ENCODE measurements around the gene WDR33.
"Not testable (repeated sequence)": the region's sequence is repeated elsewhere in the genome, so short reads cannot be mapped to it uniquely, and the experiment has no call there.

WDR33 gene

DNA sequence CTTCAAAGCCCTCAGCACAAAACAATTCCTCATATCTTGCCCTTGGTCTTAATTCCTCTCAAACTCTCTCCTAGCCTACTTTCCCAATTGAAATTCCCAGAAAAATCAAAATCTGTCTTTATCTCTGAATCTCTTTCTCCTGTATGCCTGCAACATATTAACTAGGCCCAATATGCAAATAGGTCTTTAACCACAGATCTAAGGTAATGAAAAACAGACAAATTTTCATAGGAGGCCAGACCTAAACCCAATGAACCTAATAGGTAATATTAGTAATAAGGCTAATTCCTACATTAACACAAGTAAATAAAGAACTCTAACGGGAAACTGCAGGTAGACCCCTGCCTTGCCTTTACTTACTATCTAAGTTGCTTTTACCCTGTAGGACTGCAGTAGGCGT is 41.4 kb downstream of the WDR33 start:
- no peak for DNase-seq (ENCODE audit: low read depth in 1 of 2, low spot score in 1 of 2)

DNA sequence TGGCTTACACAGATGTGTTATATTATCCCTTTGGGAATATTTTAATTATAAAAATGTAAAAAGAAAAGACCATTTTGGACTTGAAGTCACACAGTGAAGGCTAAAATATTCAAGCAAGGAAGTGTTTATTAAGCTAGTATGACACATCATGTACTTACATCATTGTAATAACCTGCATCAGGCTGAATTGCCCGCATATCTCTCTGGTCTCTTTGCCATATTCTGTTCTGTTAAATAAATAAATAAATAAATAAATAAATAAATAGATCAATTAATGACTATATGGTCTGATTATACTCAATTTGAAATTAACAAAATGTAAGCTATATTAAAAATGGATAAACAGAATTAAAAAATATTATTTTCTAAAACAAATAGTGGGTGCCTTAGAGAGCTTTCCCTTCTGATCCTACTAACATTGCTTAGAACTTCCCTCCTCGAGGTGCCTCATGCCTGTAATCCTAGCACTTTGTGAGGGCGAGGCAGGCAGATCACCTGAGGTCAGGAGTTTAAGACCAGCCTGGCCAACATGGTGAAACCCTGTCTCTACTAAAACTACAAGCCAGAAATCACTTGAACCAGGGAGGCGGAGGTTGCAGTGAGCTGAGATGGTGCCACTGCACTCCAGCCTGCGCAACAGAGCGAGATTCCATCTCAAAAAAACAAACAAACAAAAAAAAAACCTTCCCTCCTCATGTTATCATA is 42.0 kb downstream of the WDR33 start:
- no peak for DNase-seq (ENCODE audit: low read depth in 1 of 2, low spot score in 1 of 2)

DNA sequence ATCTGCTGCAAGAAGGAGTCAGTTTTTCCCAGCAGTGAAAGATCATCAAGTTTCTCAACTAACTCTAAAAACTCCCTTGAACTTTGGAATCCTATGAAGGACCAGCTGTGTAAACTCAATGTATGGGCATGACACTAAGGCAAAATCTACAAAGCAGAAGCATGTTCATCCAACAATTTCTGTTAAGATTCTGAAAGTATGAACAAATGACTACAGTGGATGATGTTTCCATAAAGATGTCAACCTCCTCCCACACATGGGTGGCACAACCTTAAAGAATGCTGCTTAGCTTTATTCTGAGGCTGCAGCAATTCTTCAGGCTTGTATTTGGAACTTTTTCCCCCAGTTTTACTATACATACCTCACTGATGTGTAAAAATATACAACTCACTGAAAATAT is 47.2 kb downstream of the WDR33 start:
- no peak for DNase-seq (ENCODE audit: low read depth in 1 of 2, low spot score in 1 of 2)

DNA sequence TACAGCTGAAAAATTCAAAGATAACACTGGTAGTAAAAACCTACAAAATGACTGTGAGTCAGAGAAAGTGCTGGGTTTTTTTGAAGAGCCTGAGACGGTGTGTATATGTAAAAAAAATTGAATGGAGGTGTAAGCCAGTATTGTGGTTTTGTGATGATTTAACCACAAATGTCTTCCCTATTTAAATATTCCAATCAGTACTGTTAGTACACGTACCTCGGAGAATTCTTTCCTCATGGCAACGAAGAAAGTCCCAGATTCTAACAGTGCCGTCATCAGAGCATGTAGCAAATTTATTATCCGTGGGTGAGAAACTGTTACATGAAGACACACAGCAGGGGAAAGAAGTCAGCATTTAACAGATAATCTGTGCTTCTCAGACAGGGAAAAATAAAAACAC is 48.1 kb downstream of the WDR33 start:
- DNase-seq (ENCODE audit: low read depth in 1 of 2, low spot score in 1 of 2): no peak

- DNase-seq (ENCODE audit: low read depth in 1 of 2, low spot score in 1 of 2): no peak
These were observed 48.5 kb downstream of the WDR33 start for GRCh38 chr2:127762441-127762840.

GRCh38 chr2:127759931-127760330 is 51.0 kb downstream of the WDR33 start:
- DNase-seq (ENCODE audit: low read depth in 1 of 2, low spot score in 1 of 2): no peak

DNA sequence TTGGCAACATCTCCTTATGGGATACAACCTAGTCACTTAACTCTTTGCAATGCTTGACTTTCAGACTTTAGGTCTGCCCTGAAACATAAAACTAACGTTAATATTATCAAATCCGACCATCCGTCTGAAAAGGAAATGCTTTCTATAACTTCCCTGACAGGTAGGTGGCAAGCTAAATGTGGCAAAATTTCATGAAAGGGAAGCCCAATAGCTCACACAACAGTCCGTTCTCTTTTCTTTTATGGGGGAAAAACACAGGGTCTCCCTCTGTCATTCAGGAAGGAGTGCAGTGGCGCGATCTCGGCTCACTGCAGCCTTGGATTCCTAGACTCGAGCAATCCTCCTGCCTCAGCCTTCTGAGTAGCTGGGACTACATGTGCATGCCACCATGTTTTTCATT is 56.8 kb downstream of the WDR33 start:
- DNase-seq (ENCODE audit: low read depth in 1 of 2, low spot score in 1 of 2): no peak

GRCh38 chr2:127753374-127753773 is 57.6 kb downstream of the WDR33 start:
- DNase-seq (ENCODE audit: low read depth in 1 of 2, low spot score in 1 of 2): no peak

DNA sequence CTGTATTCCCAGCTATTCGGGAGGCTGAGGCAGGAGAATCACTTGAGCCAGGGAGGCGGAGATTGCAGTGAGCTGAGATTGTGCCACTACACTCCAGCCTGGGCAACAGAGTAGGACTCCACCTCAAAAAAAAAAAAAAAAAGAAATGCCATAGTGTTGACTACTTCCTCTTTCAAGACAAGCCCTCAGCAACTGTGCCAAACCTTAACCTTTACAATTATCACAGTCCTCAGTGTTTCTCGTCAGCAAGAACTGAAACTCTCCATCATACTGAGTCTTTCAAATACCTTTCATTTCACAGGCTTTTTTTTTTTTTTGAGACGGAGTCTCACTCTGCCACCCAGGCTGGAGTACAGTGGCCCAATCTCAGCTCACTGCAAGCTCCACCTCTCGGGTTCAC is 61.4 kb downstream of the WDR33 start:
- DNase-seq (ENCODE audit: low read depth in 1 of 2, low spot score in 1 of 2): not testable (repeated sequence)

GRCh38 chr2:127747621-127748020 is 63.4 kb downstream of the WDR33 start:
- no peak for DNase-seq (ENCODE audit: low read depth in 1 of 2, low spot score in 1 of 2)

DNA sequence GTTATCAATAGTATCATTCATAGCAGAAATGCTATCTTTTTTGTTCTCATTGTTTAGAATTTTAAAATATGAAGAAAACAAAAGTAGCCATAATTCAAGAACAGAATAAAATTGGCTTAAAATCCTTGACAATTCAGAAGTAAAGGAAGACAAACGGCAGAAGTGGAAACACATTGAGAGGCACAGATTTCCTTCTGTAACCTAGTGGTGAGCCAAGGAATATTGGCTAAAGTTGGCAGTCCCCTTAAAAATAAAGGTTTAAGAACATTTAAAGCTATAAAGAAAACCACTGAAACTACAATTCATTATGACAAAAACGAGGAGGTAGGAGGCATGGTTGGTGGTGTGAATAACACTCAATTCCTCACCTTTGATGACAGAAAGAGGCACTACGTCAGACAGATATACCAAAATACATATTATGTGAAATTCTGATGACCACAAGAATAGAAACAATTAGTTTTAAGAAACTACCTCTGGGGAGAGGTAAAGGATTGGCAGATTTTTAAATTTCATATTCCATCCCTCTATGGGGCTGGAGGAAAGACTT is 67.4 kb downstream of the WDR33 start:
- DNase-seq (ENCODE audit: low read depth in 1 of 2, low spot score in 1 of 2): no peak

- no peak for DNase-seq (ENCODE audit: low read depth in 1 of 2, low spot score in 1 of 2)
These were observed 70.2 kb downstream of the WDR33 start for GRCh38 chr2:127740665-127741288.

GRCh38 chr2:127739800-127740199 is 71.2 kb downstream of the WDR33 start:
- DNase-seq (ENCODE audit: low read depth in 1 of 2, low spot score in 1 of 2): no peak

GRCh38 chr2:127737892-127738291 is 73.1 kb downstream of the WDR33 start:
- DNase-seq (ENCODE audit: low read depth in 1 of 2, low spot score in 1 of 2): no peak

GRCh38 chr2:127735537-127736399 is 75.2 kb downstream of the WDR33 start:
- DNase-seq (ENCODE audit: low read depth in 1 of 2, low spot score in 1 of 2): no peak

DNA sequence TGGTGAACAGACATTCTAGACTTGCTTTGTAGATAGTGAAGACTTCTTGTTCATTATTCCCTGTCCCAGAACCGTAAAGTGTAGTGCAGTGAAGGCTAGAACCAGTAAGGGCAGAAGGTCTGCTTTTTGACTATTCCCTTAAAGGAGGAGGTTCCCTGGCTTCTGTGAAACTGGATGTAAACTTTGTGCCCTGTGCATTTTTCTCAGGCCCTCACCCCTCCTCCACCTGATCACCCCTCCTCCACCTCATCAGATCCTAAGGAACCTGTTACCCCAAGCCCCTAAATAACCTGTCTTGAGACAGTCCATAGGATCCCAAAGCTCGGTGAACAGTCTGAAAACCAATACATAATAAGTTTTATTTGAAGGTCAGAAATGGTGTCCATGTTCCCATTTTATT is 75.9 kb downstream of the WDR33 start:
- no peak for DNase-seq (ENCODE audit: low read depth in 1 of 2, low spot score in 1 of 2)

- DNase-seq (ENCODE audit: low read depth in 1 of 2, low spot score in 1 of 2): no peak
These were observed 77.0 kb downstream of the WDR33 start for GRCh38 chr2:127733816-127734537.

GRCh38 chr2:127733113-127733815 is 77.7 kb downstream of the WDR33 start:
- DNase-seq (ENCODE audit: low read depth in 1 of 2, low spot score in 1 of 2): no peak

GRCh38 chr2:127726158-127726880 is 84.7 kb downstream of the WDR33 start:
- no peak for DNase-seq (ENCODE audit: low read depth in 1 of 2, low spot score in 1 of 2)

GRCh38 chr2:127722807-127723206 is 88.2 kb downstream of the WDR33 start:
- DNase-seq (ENCODE audit: low read depth in 1 of 2, low spot score in 1 of 2): no peak

Data from activated T-helper 1 cell treated with anti-CD3 and anti-CD28 coated beads, Interleukin-2, amount 50 U/mL, for 16 hours (primary cell).